GM12892 (cell line): ENCODE data around the gene PRLR.

Experiments
- DNase-seq: peaks from one replicate; pipeline ENCODE4 v3.0.0; 2011; ENCODE audit not compliant: insufficient read length
- FAIRE-seq: peaks from 2 replicates; lab custom pipeline; 2011; peaks lifted over from hg19 to GRCh38; lab: Jason Lieb, UNC
- POLR2A ChIP-seq: IDR thresholded peaks from 2 replicates; pipeline ENCODE4 v1.6.1; 2011; ENCODE audit warnings: low read depth, low read length, control low read depth
- POLR2AphosphoS5 ChIP-seq: IDR thresholded peaks from 2 replicates; pipeline ENCODE4 v1.6.1; 2011; ENCODE audit warnings: low read depth, low read length, control low read depth
- TAF1 ChIP-seq: IDR thresholded peaks from 2 replicates; pipeline ENCODE4 v1.6.1; 2011; ENCODE audit warnings: low read depth, mild to moderate bottlenecking, control low read depth, low read length, borderline replicate concordance

PRLR gene

DNA sequence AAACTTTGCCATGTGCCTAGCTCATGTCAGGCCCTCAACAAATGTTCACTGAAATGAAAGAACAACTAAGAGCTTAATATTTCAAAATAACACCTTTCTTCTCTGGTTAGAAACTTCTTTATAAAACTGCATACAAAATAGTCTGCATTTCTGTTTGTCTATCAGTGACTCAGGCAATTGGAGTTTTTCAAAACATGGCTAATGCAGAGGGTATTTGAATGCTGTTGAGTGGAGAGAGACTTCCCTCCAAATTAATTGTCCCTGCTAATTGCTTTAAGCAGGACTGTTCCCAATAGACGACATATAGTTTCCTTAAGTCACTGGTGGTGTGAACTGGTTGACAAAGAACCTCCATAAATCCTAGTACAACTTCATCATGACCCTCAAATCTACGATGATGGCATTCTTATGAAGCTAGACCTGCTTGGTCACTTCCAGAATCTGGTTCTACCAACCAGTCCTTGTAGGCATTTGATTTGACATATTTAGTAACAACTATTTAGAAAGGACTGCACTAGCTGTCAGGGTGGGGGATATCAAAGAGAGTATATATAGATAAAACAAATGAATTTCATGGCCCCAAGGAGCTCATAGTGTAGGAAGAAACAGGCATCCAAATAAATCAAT lies 84.5 kb downstream of the PRLR start:
- TF ChIP-seq POLR2A (no peak), POLR2AphosphoS5 (no peak), TAF1 (no peak)
- no peak for FAIRE-seq
- no peak for DNase-seq

DNA sequence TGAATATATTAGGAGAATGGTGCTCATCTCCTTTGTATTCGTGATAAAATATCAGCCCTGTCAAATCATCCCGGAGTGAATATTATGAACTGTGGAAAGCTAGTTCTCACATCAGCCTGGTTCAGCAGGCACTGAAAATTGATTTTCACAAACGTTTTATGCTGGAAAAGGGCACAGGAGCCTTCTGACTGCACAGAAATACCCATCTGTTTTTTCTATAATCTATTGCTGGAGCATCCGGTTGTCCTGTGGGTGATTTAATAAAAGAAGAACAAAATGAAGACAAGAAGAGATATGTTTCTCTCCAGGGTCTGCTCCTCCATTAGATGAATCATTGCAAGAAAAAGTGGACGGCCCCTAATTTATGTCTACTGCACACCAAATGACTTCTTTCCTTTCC lies 85.3 kb downstream of the PRLR start:
- DNase-seq: no peak
- FAIRE-seq: no peak
- TF ChIP-seq POLR2A (no peak), TAF1 (no peak), POLR2AphosphoS5 (no peak)

DNA sequence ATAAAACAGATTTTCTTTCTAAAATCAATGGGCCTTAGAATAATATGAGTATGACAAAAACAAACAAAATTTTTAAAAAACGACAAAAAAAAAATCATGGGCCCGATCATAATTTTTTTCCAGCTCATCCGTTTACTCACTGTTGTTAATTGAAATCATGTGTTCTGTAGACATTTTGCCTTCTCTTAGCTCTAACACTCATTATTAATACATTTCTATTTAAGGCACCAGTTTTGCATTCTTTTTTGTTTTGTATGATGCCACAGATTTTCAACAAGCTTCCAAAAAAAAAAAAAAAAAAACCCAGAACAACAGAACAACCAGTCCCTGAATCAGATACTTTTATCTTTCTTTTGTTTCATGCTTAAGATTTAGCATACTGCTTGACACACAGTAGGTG lies 86.4 kb downstream of the PRLR start:
- no peak for DNase-seq
- no peak for FAIRE-seq
- TF ChIP-seq POLR2A (no peak), POLR2AphosphoS5 (no peak), TAF1 (no peak)

DNA sequence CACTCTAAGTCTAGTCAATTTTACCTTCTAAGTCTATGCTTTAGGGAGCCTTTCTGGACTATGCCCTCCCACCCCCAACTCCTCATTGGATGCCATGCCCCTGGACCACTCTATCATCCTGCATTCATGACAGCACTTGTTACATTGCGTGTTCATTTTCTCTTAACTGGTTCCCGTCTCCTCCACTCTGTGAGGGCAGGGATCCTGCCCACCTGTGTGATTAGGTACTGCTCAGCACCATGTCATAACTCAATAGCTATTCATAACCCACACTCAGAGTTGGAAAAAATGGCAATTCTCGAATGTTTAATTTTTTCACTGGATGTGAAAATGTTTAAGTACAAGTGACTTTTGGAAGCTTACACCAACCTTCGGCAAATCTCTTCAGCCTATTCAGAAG lies 88.5 kb downstream of the PRLR start:
- no peak for FAIRE-seq

DNA sequence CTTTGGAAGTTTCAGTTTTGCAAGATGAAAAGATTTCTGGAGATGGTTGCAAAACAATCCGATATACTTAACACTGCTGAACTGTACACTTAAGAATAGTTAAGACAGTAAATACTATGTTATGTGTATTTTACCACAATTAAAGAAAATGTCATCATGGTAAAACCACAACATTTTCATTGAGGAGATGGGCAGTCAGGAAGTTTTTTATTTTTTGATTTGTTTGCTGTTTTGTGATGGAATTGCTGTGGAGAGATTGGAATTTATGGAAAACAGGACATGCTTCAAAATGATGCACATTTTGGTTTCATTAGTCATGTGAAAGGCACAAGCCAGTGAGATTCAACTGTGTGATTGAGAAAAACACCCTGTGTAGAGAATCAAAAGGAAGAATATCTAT lies 92.1 kb downstream of the PRLR start:
- DNase-seq (no peak), FAIRE-seq (no peak)
- TF ChIP-seq POLR2AphosphoS5: no peak
- no peak for TF ChIP-seq POLR2A
- no peak for TF ChIP-seq TAF1

More for the DNA sequence above, 88.5 kb downstream of the PRLR start:
- TF ChIP-seq POLR2A (no peak), POLR2AphosphoS5 (no peak), TAF1 (no peak)
- DNase-seq: no peak

DNA sequence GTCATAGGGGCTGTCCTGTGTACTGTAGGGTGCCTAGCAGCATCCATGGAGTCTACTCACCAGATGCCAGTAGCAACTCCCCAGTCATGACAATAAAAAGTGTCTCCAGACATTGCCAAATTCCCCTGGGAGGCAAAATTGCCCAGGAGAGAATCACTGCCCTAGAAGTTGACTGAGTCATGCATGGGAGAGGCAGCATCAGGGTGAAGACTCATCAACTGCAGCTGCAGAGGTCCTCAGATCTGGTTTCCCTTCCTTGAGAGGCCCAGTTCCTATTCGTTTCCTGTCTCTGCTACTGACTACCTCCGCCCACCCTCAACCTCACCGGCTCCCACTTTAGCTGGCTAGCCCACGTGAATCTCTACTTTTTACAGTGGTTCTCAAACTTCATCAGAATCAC lies 93.9 kb downstream of the PRLR start:
- FAIRE-seq (no peak), DNase-seq (no peak)
- TF ChIP-seq POLR2AphosphoS5 (no peak), TAF1 (no peak)

GRCh38 chr5:35135239-35135700 lies 95.0 kb downstream of the PRLR start:
- TF ChIP-seq POLR2AphosphoS5 (no peak), POLR2A (no peak), TAF1 (no peak)
- FAIRE-seq: no peak

DNA sequence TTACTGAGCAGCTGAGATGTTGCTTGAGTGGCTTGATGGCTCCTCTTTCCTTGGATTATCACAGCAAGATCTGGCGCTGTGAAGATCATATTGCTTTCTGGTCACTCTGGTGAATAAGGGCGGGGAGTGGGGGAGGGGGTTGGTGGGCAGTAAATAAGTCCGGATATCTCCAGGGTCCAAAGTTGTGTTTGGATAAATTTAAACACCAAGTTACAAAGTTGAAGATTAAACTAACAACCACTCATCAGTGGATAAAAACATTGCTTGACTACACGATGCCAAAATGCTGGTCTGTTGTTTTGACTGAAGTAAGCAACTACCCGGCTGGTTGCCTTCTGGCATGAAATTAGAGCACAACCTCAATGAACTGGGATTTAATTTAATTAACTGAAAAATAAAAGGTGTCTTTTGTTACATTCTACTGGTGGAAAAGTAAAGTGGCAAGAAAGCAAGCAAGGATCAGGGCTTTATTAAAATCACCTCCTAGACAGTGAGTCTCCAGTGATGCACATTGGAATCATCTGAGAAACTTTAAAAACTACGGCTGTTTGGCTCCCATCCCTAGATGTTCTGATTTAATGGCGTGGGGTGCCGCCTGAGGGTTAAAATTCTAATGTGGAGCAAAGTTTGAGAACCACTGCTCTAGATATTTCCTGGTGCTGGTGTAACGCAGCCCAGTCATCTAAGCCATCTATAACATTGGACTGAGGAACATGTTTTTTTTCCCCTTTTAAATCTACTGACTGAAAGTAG lies 95.8 kb downstream of the PRLR start:
- DNase-seq (no peak), FAIRE-seq (no peak)
- TF ChIP-seq TAF1 (no peak), POLR2AphosphoS5 (no peak), POLR2A (no peak)

More at GRCh38 chr5:35135239-35135700, 95.0 kb downstream of the PRLR start:
- no peak for DNase-seq

GRCh38 chr5:35133186-35133585 lies 97.1 kb downstream of the PRLR start:
- TF ChIP-seq POLR2A: no peak
- no peak for TF ChIP-seq POLR2AphosphoS5
- DNase-seq (no peak), FAIRE-seq (no peak)

GRCh38 chr5:35131723-35132122 lies 98.6 kb downstream of the PRLR start:
- no peak for FAIRE-seq
- DNase-seq: no peak

DNA sequence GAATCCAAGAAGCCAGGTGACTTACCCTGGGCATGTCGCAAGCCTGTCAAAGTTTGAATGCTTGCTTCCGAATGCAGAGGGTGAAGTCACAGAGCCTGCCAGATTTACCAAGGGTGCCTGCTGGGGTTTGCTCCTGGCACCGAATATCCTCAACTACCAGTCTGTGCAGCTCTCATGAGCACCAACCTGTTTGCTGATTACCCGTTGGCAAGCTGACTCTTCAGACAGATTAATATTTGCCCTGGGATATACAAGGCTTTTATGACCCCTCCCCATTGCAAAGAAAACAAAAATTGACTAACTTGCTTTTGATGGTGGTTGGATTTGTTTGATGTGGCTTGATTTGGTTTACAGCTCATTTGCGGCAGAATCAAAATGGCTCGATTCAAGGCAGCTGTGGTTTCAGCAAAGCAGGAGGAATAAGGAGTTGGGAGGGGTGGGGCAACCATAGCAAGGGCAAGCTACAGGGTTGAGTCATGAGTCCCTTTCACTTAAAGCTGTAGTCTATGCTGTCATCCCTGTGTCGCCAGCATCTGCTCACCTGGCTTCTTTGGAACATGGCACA lies 100.3 kb downstream of the PRLR start:
- DNase-seq (no peak), FAIRE-seq (no peak)
- no peak for TF ChIP-seq POLR2A
- TF ChIP-seq TAF1: no peak
- no peak for TF ChIP-seq POLR2AphosphoS5

More at GRCh38 chr5:35131723-35132122, 98.6 kb downstream of the PRLR start:
- TF ChIP-seq POLR2A: no peak
- no peak for TF ChIP-seq POLR2AphosphoS5
- no peak for TF ChIP-seq TAF1

DNA sequence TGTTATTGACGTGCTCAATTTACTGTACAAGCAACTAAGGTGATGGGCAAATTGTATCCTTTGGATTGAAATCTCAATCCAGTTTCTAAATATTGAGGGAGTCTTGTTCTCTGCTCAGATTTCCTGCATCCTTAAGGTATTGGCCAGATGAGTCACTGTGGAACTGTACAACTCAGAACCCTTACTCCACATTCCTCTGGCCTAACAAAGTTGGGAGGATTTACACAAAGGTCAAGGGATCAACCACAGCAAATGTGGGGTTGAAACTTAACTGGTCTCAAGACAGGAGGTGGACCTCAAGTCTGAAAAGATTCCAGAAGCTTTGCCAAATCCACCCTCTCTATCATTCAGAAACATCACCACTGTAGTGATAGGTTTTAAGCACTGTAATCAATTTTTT lies 101.0 kb downstream of the PRLR start:
- no peak for FAIRE-seq
- TF ChIP-seq POLR2A (no peak), TAF1 (no peak), POLR2AphosphoS5 (no peak)
- no peak for DNase-seq
